H9 (cell line): ENCODE data around the gene SLC38A3. TPM values are rescaled to one million over a fixed set of nuclear protein-coding genes. Genes with fewer than 3 reads are reported as not detected.

Experiments
- DNase-seq: peaks from one replicate; pipeline ENCODE4 v3.0.0-alpha.2; 2017
- H2AFZ ChIP-seq: one replicate; pipeline ENCODE4 v1.6.1; 2013; ENCODE audit warnings: mild to moderate bottlenecking, low read length, control low read depth, moderate library complexity
- H2AK5ac ChIP-seq: 2 replicates; pipeline ENCODE4 v1.6.1; 2013; ENCODE audit warnings: low read length, control low read depth, mixed read lengths; ENCODE audit not compliant: insufficient read length
- H2BK120ac ChIP-seq: one replicate; pipeline ENCODE4 v1.6.1; 2013; ENCODE audit warnings: low read depth, mild to moderate bottlenecking, low read length, control low read depth, inconsistent platforms; ENCODE audit not compliant: poor library complexity, severe bottlenecking
- H2BK12ac ChIP-seq: 2 replicates; pipeline ENCODE4 v1.6.1; 2013; ENCODE audit warnings: low read length, control low read depth, mixed read lengths, low read depth; ENCODE audit not compliant: insufficient read length
- H2BK15ac ChIP-seq: 2 replicates; pipeline ENCODE4 v1.6.1; 2013; ENCODE audit warnings: low read depth, low read length, control low read depth
- H2BK20ac ChIP-seq: one replicate; pipeline ENCODE4 v1.6.1; 2013; ENCODE audit warnings: low read depth, mild to moderate bottlenecking, low read length, control low read depth, inconsistent platforms; ENCODE audit not compliant: poor library complexity, severe bottlenecking
- H2BK5ac ChIP-seq: 2 replicates; pipeline ENCODE4 v1.6.1; 2013; ENCODE audit warnings: low read length, control low read depth, mixed read lengths; ENCODE audit not compliant: insufficient read length
- H3K14ac ChIP-seq: 2 replicates; pipeline ENCODE4 v1.6.1; 2013; ENCODE audit warnings: low read length, control low read depth; ENCODE audit not compliant: insufficient read depth
- H3K18ac ChIP-seq: 2 replicates; pipeline ENCODE4 v1.6.1; 2013; ENCODE audit warnings: low read depth, mild to moderate bottlenecking, mixed read lengths, low read length, control low read depth; ENCODE audit not compliant: insufficient read length
- H3K23ac ChIP-seq: 2 replicates; pipeline ENCODE4 v1.6.1; 2013; ENCODE audit warnings: low read length, control low read depth, mixed read lengths, low read depth; ENCODE audit not compliant: insufficient read length
- H3K23me2 ChIP-seq: 2 replicates; pipeline ENCODE4 v1.6.1; 2013; ENCODE audit warnings: low read depth, mild to moderate bottlenecking, mixed read lengths, low read length, control low read depth; ENCODE audit not compliant: insufficient read length, poor library complexity, severe bottlenecking
- H3K27ac ChIP-seq: 2 replicates; pipeline ENCODE4 v1.5.1; 2013; ENCODE audit warnings: low read length, control low read depth, mixed read lengths, low read depth; ENCODE audit not compliant: insufficient read length
- H3K27me3 ChIP-seq: 2 replicates; pipeline ENCODE4 v1.6.1; 2013; ENCODE audit warnings: low read length, control low read depth, inconsistent platforms; ENCODE audit not compliant: insufficient read depth
- H3K4ac ChIP-seq: 2 replicates; pipeline ENCODE4 v1.6.1; 2013; ENCODE audit warnings: low read depth, mild to moderate bottlenecking, control low read depth, inconsistent platforms, low read length, moderate library complexity
- H3K4me1 ChIP-seq: 2 replicates; pipeline ENCODE4 v1.6.1; 2013; ENCODE audit warnings: low read length, control low read depth, inconsistent platforms; ENCODE audit not compliant: insufficient read depth
- H3K4me2 ChIP-seq: 2 replicates; pipeline ENCODE4 v1.6.1; 2013; ENCODE audit warnings: low read length, control low read depth, mixed read lengths; ENCODE audit not compliant: insufficient read length, insufficient read depth
- H3K56ac ChIP-seq: 2 replicates; pipeline ENCODE4 v1.6.1; 2013; ENCODE audit warnings: low read depth, mild to moderate bottlenecking, mixed read lengths, low read length, control low read depth; ENCODE audit not compliant: insufficient read length
- H3K79me1 ChIP-seq: 2 replicates; pipeline ENCODE4 v1.6.1; 2013; ENCODE audit warnings: low read depth, mild to moderate bottlenecking, moderate library complexity, low read length, control low read depth, inconsistent platforms; ENCODE audit not compliant: insufficient read depth, poor library complexity, severe bottlenecking
- H3K79me2 ChIP-seq: 2 replicates; pipeline ENCODE4 v1.6.1; 2013; ENCODE audit warnings: low read length, control low read depth, inconsistent platforms; ENCODE audit not compliant: insufficient read depth
- H3K9ac ChIP-seq: 2 replicates; pipeline ENCODE4 v1.6.1; 2013; ENCODE audit warnings: low read length, control low read depth, mixed read lengths; ENCODE audit not compliant: insufficient read length; ENCODE audit errors: extremely low read depth
- H3K9me3 ChIP-seq: one replicate; pipeline ENCODE4 v1.6.1; 2013; ENCODE audit warnings: low read depth, low read length, inconsistent platforms; ENCODE audit not compliant: control insufficient read depth
- H3T11ph ChIP-seq: one replicate; pipeline ENCODE4 v1.6.1; 2013; ENCODE audit warnings: mild to moderate bottlenecking, low read length, control low read depth, inconsistent platforms
- H4K20me1 ChIP-seq: one replicate; pipeline ENCODE4 v1.6.1; 2013; ENCODE audit not compliant: control insufficient read depth, insufficient read length, insufficient read depth
- H4K5ac ChIP-seq: 2 replicates; pipeline ENCODE4 v1.6.1; 2013; ENCODE audit warnings: low read depth, mild to moderate bottlenecking, mixed read lengths, low read length, control low read depth; ENCODE audit not compliant: insufficient read length
- H4K8ac ChIP-seq: replicated peaks from 2 replicates; pipeline ENCODE4 v1.6.1; 2013; ENCODE audit warnings: low read length, control low read depth, mixed read lengths, low read depth; ENCODE audit not compliant: insufficient read length
- H4K91ac ChIP-seq: 2 replicates; pipeline ENCODE4 v1.6.1; 2013; ENCODE audit warnings: low read depth, mild to moderate bottlenecking, moderate library complexity, mixed read lengths, low read length, control low read depth; ENCODE audit not compliant: insufficient read length
- H3K27ac Mint-ChIP-seq, 3 experiments: 2 replicates in 2 of 3; 3 replicates in 1 of 3; pipeline ENCODE4 v1.8.0; 2020 to 2021; ENCODE audit warnings: mixed read lengths in 3 of 3, mild to moderate bottlenecking in 1 of 3, moderate library complexity in 1 of 3
- H3K27me3 Mint-ChIP-seq: 2 replicates; pipeline ENCODE4 v1.8.0; 2021; ENCODE audit warnings: low read depth, mild to moderate bottlenecking, moderate library complexity, mixed read lengths
- H3K36me3 Mint-ChIP-seq, 3 experiments: 2 replicates in 2 of 3; 3 replicates in 1 of 3; pipeline ENCODE4 v1.8.0; 2020 to 2021; ENCODE audit warnings: low read depth in 3 of 3, mixed read lengths in 3 of 3; ENCODE audit not compliant: insufficient read depth in 1 of 3
- H3K4me1 Mint-ChIP-seq, 2 experiments: 2 replicates each; pipeline ENCODE4 v1.8.0; 2020; ENCODE audit warnings: mixed read lengths in 2 of 2
- H3K4me3 Mint-ChIP-seq, 2 experiments: 2 replicates in 1 of 2; 3 replicates in 1 of 2; pipeline ENCODE4 v1.8.0; 2020 to 2021; ENCODE audit warnings: mild to moderate bottlenecking in 2 of 2, mixed read lengths in 2 of 2, moderate library complexity in 1 of 2
- H3K9me3 Mint-ChIP-seq, 2 experiments: 2 replicates in 1 of 2; 3 replicates in 1 of 2; pipeline ENCODE4 v1.8.0; 2020; ENCODE audit warnings: mild to moderate bottlenecking in 2 of 2, mixed read lengths in 2 of 2, moderate library complexity in 1 of 2
- CTCF ChIP-seq: fragments of 200-600 bp; sonication (generic); conservative IDR thresholded peaks from 3 replicates; pipeline ENCODE4 v1.8.0; 2021; ENCODE audit warnings: antibody characterized with exemption, mild to moderate bottlenecking
- WGBS: extraction: QIAGEN DNeasy Blood & Tissue Kit; methylation state at CpG from one replicate; pipeline ENCODE4 v1.1.7; 2013; ENCODE audit warnings: missing lambda C conversion rate, low lambda C conversion rate, mixed read lengths; ENCODE audit not compliant: insufficient read length; ENCODE audit errors: extremely low coverage; 5-methylcytosine and 5-hydroxymethylcytosine counted together
- total RNA-seq: library from RNA; stranded (reverse); gene quantifications from 2 replicates; pipeline ENCODE4 v1.2.1, GENCODE V29; 2021

SLC38A3 gene
- total RNA-seq, 1 experiment from 2014 or later = 1.4 TPM

GRCh38 chr3:50233176-50233575 lies 28.1 kb downstream of the SLC38A3 start:
- Mint-ChIP-seq H3K9me3 (no peaks in the 10 kb centered on the region; a peak in 1 of 5 replicates), H3K27ac (no peak overlapping the region; a peak in 1 of 7 replicates), H3K4me1 (peaks cover 39 to 50% of the 10 kb centered on the region in 2 experiments), H3K36me3 (peaks cover 0 to 2% (median 0%) of the 10 kb centered on the region in 3 experiments; a peak in 1 of 7 replicates), H3K4me3 (no peak overlapping the region), H3K27me3 (peaks cover 8% of the 10 kb centered on the region)
- no peak overlapping the region for H4K5ac ChIP-seq
- H3K9me3 ChIP-seq = no peaks in the 10 kb centered on the region
- no peak overlapping the region for H3K9ac ChIP-seq
- H2BK5ac ChIP-seq = no peak overlapping the region
- H2AK5ac ChIP-seq = no peak overlapping the region
- no peak overlapping the region for H2BK120ac ChIP-seq
- no peak for TF ChIP-seq CTCF
- no peak overlapping the region for H2BK12ac ChIP-seq
- no peak overlapping the region for H3K14ac ChIP-seq
- H3K4ac ChIP-seq = no peak overlapping the region
- no peak for DNase-seq
- H2AFZ ChIP-seq = no peak overlapping the region
- H3K23ac ChIP-seq = no peak overlapping the region
- peak overlapping the region; percentile 7 for H3K18ac ChIP-seq
- no peaks in the 10 kb centered on the region for H3K27me3 ChIP-seq
- no peak overlapping the region for H2BK20ac ChIP-seq
- no peak overlapping the region for H3K4me2 ChIP-seq
- no peaks in the 10 kb centered on the region for H4K20me1 ChIP-seq
- no peak overlapping the region for H3K56ac ChIP-seq
- no peak overlapping the region for H4K8ac ChIP-seq
- peaks cover 9% of the 10 kb centered on the region; the same call in 1 of the 2 replicates for H3K79me2 ChIP-seq
- WGBS = no CpG with 5 or more reads among the region's 4 CpGs
- peaks cover 14% of the 10 kb centered on the region for H3K23me2 ChIP-seq
- H3K27ac ChIP-seq = no peak overlapping the region
- no peak overlapping the region for H2BK15ac ChIP-seq
- no peaks in the 10 kb centered on the region for H3K4me1 ChIP-seq
- H4K91ac ChIP-seq = no peak overlapping the region
- H3K79me1 ChIP-seq = peaks cover 6% of the 10 kb centered on the region
- no peak overlapping the region for H3T11ph ChIP-seq
